ENCODE measurements around the gene KIAA0513. TPM values are rescaled to one million over a fixed set of nuclear protein-coding genes. Genes with fewer than 3 reads are reported as not detected.
"Not testable (repeated sequence)": the region's sequence is repeated elsewhere in the genome, so short reads cannot be mapped to it uniquely, and the experiment has no call there.

Gene KIAA0513
- polyA plus RNA-seq, 1 donor (not counting 4 experiments of a cell fraction or from before 2014, with no cell fraction given): 3.3 TPM

DNA sequence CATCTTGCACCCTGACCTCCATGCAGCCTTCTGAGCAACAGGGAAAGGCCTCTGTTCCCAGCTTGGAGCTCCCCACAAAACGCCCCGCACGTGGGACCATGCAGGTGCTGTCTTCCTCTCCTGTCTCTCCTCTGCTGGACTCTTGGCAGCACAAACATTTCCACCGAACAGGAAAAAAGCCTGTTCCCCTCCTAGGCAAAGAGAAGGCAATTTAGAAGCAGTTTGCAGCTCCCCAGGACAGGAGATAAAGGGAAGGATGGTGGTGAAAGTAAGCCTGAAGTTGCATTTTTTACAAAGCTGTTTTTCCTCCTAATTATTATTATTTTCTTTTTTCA lies 92.4 kb downstream of the KIAA0513 start:
- no peak overlapping the region for H3K27ac ChIP-seq (ENCODE audit: control insufficient read depth, insufficient read depth, low read length)

GRCh38 chr16:85123441-85123840 lies 95.8 kb downstream of the KIAA0513 start:
- H3K27me3 ChIP-seq (ENCODE audit: control insufficient read depth, extremely low read depth, insufficient read depth, low read length); H3K79me2 ChIP-seq (ENCODE audit: control insufficient read depth, insufficient read depth, low read length); H3K27ac ChIP-seq (ENCODE audit: control insufficient read depth, insufficient read depth, low read length); H3K36me3 ChIP-seq (ENCODE audit: control insufficient read depth in 2 of 2, extremely low read depth in 1 of 2, insufficient read depth in 2 of 2, low read length in 2 of 2); H3K4me3 ChIP-seq (ENCODE audit: control insufficient read depth in 2 of 3, extremely low read depth in 1 of 3, insufficient read depth in 2 of 3, low read depth in 1 of 3, low read length in 3 of 3); dilution Hi-C loops (cut with MboI; ENCODE audit: extremely low pct_ligation_motif_present, low sequenced_read_pairs); H4K20me1 ChIP-seq (ENCODE audit: control insufficient read depth, extremely low read depth, insufficient read depth, low read length); FAIRE-seq; H3K9me3 ChIP-seq (ENCODE audit: control insufficient read depth, low read depth, low read length); DNase-seq (ENCODE audit: low read depth, low spot score); H3K9me1 ChIP-seq (ENCODE audit: control insufficient read depth, extremely low read depth, insufficient read depth, low read length); H2AFZ ChIP-seq (ENCODE audit: control insufficient read depth, low read length); H3K4me1 ChIP-seq (ENCODE audit: control insufficient read depth, extremely low read depth, insufficient read depth, low read length); H3K9ac ChIP-seq (ENCODE audit: control insufficient read depth, extremely low read depth, insufficient read depth, low read length): not testable (repeated sequence)
- H3K4me2 ChIP-seq (ENCODE audit: control insufficient read depth, extremely low read depth, insufficient read depth, low read depth, low read length): peak overlapping the region; percentile 5

More for the DNA sequence above, 92.4 kb downstream of the KIAA0513 start:
- dilution Hi-C loops (cut with MboI; ENCODE audit: extremely low pct_ligation_motif_present, low sequenced_read_pairs): no loop called here
- no peaks in the 10 kb centered on the region for H3K27me3 ChIP-seq (ENCODE audit: control insufficient read depth, extremely low read depth, insufficient read depth, low read length)
- no peak overlapping the region for H2AFZ ChIP-seq (ENCODE audit: control insufficient read depth, low read length)
- no peaks in the 10 kb centered on the region for H3K9me1 ChIP-seq (ENCODE audit: control insufficient read depth, extremely low read depth, insufficient read depth, low read length)
- H3K4me3 ChIP-seq (ENCODE audit: control insufficient read depth in 2 of 3, extremely low read depth in 1 of 3, insufficient read depth in 2 of 3, low read depth in 1 of 3, low read length in 3 of 3): no peak overlapping the region
- no peaks in the 10 kb centered on the region for H4K20me1 ChIP-seq (ENCODE audit: control insufficient read depth, extremely low read depth, insufficient read depth, low read length)
- no peaks in the 10 kb centered on the region for H3K36me3 ChIP-seq (ENCODE audit: control insufficient read depth in 2 of 2, extremely low read depth in 1 of 2, insufficient read depth in 2 of 2, low read length in 2 of 2)
- TF ChIP-seq CTCF (optimal IDR thresholded peaks at IDR 0.05 in 1 of 3, IDR thresholded peaks at IDR 0.05 in 1 of 3, conservative IDR thresholded peaks at IDR 0.05 in 1 of 3; ENCODE audit: extremely low read depth in 1 of 3, insufficient read depth in 2 of 3, low read length in 3 of 3) (no peak), EZH2 (IDR thresholded peaks at IDR 0.05; ENCODE audit: low read length) (no peak)
- no peak overlapping the region for H3K9ac ChIP-seq (ENCODE audit: control insufficient read depth, extremely low read depth, insufficient read depth, low read length)
- no peak overlapping the region for H3K4me2 ChIP-seq (ENCODE audit: control insufficient read depth, extremely low read depth, insufficient read depth, low read depth, low read length)
- H3K9me3 ChIP-seq (ENCODE audit: control insufficient read depth, low read depth, low read length): no peaks in the 10 kb centered on the region
- FAIRE-seq: no peak
- no peaks in the 10 kb centered on the region for H3K79me2 ChIP-seq (ENCODE audit: control insufficient read depth, insufficient read depth, low read length)
- no peak for DNase-seq (ENCODE audit: low read depth, low spot score)
- peaks cover 5% of the 10 kb centered on the region for H3K4me1 ChIP-seq (ENCODE audit: control insufficient read depth, extremely low read depth, insufficient read depth, low read length)

DNA sequence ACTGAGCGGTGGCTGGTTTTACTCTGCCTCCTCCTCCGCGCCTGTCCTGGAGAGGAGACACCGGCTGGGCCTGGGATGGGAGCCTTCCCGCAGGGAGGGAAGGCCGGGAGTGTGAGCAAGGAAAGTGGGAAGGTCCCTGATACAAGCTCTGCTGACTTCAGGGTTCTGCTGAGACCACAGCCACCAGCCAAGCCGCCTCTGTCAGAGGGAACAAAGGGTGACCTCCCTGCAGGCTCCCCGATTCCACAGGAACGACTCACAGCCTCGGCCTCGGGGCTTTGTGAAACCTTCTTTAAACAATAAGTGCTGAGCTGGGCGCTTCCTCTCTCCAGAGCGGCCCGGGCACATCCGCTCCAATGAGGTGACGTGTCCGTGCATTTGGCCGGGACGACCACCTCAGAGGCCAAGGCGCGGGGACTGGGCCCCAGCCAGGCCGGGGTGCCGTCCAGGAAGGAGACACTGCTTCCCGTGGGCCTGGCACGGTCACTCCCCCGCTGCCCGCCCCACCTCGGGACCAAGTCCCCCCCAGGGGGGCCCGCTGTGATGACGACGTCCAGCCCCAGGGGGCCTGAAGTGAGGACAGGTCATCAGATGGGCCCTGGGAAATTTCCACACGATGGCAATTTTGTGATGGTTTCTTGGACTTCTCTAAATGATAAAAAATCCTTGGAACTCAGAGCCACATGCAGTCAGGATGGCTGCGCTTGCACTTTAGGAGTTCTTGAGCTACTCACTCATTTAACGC lies 96.5 kb downstream of the KIAA0513 start:
- no peaks in the 10 kb centered on the region for H4K20me1 ChIP-seq (ENCODE audit: control insufficient read depth, extremely low read depth, insufficient read depth, low read length)
- peaks cover 8% of the 10 kb centered on the region for H3K27me3 ChIP-seq (ENCODE audit: control insufficient read depth, extremely low read depth, insufficient read depth, low read length)
- DNase-seq (ENCODE audit: low read depth, low spot score) (no peak), FAIRE-seq (no peak)
- no peaks in the 10 kb centered on the region for H3K36me3 ChIP-seq (ENCODE audit: control insufficient read depth in 2 of 2, extremely low read depth in 1 of 2, insufficient read depth in 2 of 2, low read length in 2 of 2)
- TF ChIP-seq CTCF (optimal IDR thresholded peaks at IDR 0.05 in 1 of 3, IDR thresholded peaks at IDR 0.05 in 1 of 3, conservative IDR thresholded peaks at IDR 0.05 in 1 of 3; ENCODE audit: extremely low read depth in 1 of 3, insufficient read depth in 2 of 3, low read length in 3 of 3) (no peak), EZH2 (IDR thresholded peaks at IDR 0.05; ENCODE audit: low read length) (no peak)
- H3K4me3 ChIP-seq (ENCODE audit: control insufficient read depth in 2 of 3, extremely low read depth in 1 of 3, insufficient read depth in 2 of 3, low read depth in 1 of 3, low read length in 3 of 3): no peak overlapping the region
- H3K27ac ChIP-seq (ENCODE audit: control insufficient read depth, insufficient read depth, low read length): no peak overlapping the region
- H2AFZ ChIP-seq (ENCODE audit: control insufficient read depth, low read length): no peak overlapping the region
- H3K9ac ChIP-seq (ENCODE audit: control insufficient read depth, extremely low read depth, insufficient read depth, low read length): no peak overlapping the region
- H3K4me2 ChIP-seq (ENCODE audit: control insufficient read depth, extremely low read depth, insufficient read depth, low read depth, low read length): peak overlapping the region; percentile 5
- H3K9me1 ChIP-seq (ENCODE audit: control insufficient read depth, extremely low read depth, insufficient read depth, low read length): no peaks in the 10 kb centered on the region
- H3K4me1 ChIP-seq (ENCODE audit: control insufficient read depth, extremely low read depth, insufficient read depth, low read length): peaks cover 3% of the 10 kb centered on the region
- no peaks in the 10 kb centered on the region for H3K9me3 ChIP-seq (ENCODE audit: control insufficient read depth, low read depth, low read length)
- no peaks in the 10 kb centered on the region for H3K79me2 ChIP-seq (ENCODE audit: control insufficient read depth, insufficient read depth, low read length)
- dilution Hi-C loops (cut with MboI; ENCODE audit: extremely low pct_ligation_motif_present, low sequenced_read_pairs): no loop called here
